ENCODE measurements around the gene SCAP. TPM values are rescaled to one million over a fixed set of nuclear protein-coding genes. Genes with fewer than 3 reads are reported as not detected.
A peak's percentile ranks its signal among the peaks of the same experiment; 100 is the strongest.

Gene SCAP
- polyA plus RNA-seq, 1 of the 3 experiments (the other 2 are of a cell fraction) = 28.0 TPM

- ChIA-PET CTCF (interaction anchor here (0.7 to 4.1 kb wide), 22 partner anchors 8 to 102 kb away, joined by 3 to 64 read pairs (median 3); no protein-coding TSS in a partner anchor), POLR2A (interaction anchor here (2.4 kb wide), 1 partner anchor 55 kb away, joined by 12 read pairs; no protein-coding TSS in a partner anchor)
- H2AFZ ChIP-seq (ENCODE audit: low read depth) = peak overlapping the region; percentile 94
- no peaks in the 10 kb centered on the region for H3K9me2 ChIP-seq
- WGBS (ENCODE audit: low lambda C conversion rate) = 51% methylated on average over 5 of the region's 5 CpGs
- H4K20me1 ChIP-seq (ENCODE audit: insufficient read depth) = peaks cover 15% of the 10 kb centered on the region
- peak overlapping the region; percentile 73 for H3K9ac ChIP-seq
- peaks cover 0 to 5% of the 10 kb centered on the region in 2 experiments; a peak in 1 of 4 replicates for H3K4me1 ChIP-seq (ENCODE audit: control insufficient read depth in 1 of 2, insufficient read depth in 2 of 2, low read depth in 1 of 2, low read length in 1 of 2)
- H3K4me3 ChIP-seq (ENCODE audit: low read depth in 2 of 2, low read length in 1 of 2) = peak overlapping the region; percentile 74 to 98
- no peaks in the 10 kb centered on the region for H3K27me3 ChIP-seq (ENCODE audit: insufficient read depth)
- H3K4me2 ChIP-seq = peak overlapping the region; percentile 77
- TF ChIP-seq GATA2 (CRISPR knock-in tag; IDR thresholded peaks at IDR 0.05) (no peak), RXRA (IDR thresholded peaks at IDR 0.05; ENCODE audit: borderline replicate concordance, low read depth) (no peak), POLR2AphosphoS5 (IDR thresholded peaks at IDR 0.05; ENCODE audit: low read depth, low read length) (no peak), ELF1 (IDR thresholded peaks at IDR 0.05) (no peak), FOSL2 (IDR thresholded peaks at IDR 0.05; ENCODE audit: borderline replicate concordance, low read depth) (no peak), USF1 (IDR thresholded peaks at IDR 0.05; ENCODE audit: borderline replicate concordance, low read depth) (no peak), IRF3 (IDR thresholded peaks at IDR 0.05; ENCODE audit: low read depth, low read length) (no peak), RFX5 (IDR thresholded peaks at IDR 0.05; ENCODE audit: low read length) (no peak), RCOR1 (IDR thresholded peaks at IDR 0.05; ENCODE audit: low read length) (no peak), FOXJ3 (CRISPR knock-in tag; IDR thresholded peaks at IDR 0.05) (no peak)
- H3K79me2 ChIP-seq (ENCODE audit: insufficient read depth) = peaks cover 42% of the 10 kb centered on the region
- H3K36me3 ChIP-seq (replicated peaks in 1 of 2; ENCODE audit: control insufficient read depth in 1 of 2, insufficient read depth in 2 of 2, low read length in 1 of 2) = no peaks in the 10 kb centered on the region
- H3K27ac ChIP-seq (ENCODE audit: low read depth in 2 of 2, low read length in 1 of 2) = peak overlapping the region; percentile 41 to 51; a peak in 3 of 4 replicates
- no peaks in the 10 kb centered on the region for H3F3A ChIP-seq (replicated peaks; ENCODE audit: insufficient read depth)
- no peaks in the 10 kb centered on the region for H3K9me3 ChIP-seq
- DNase-seq = no peak
Measured at GRCh38 chr3:47476330-47476626, 537 bp upstream of the SCAP start.

- H3F3A ChIP-seq (replicated peaks; ENCODE audit: insufficient read depth) = no peaks in the 10 kb centered on the region
Measured at GRCh38 chr3:47475029-47475569, 642 bp downstream of the SCAP start.

More at GRCh38 chr3:47475029-47475569, 642 bp downstream of the SCAP start:
- Histone ChIP-seq H3K36me3 (replicated peaks in 1 of 2; ENCODE audit: control insufficient read depth in 1 of 2, insufficient read depth in 2 of 2, low read length in 1 of 2) (no peaks in the 10 kb centered on the region), H3K9me3 (no peaks in the 10 kb centered on the region), H2AFZ (ENCODE audit: low read depth) (peak overlapping the region; percentile 63), H3K27me3 (ENCODE audit: insufficient read depth) (no peaks in the 10 kb centered on the region), H3K9ac (peak overlapping the region; percentile 73), H4K20me1 (ENCODE audit: insufficient read depth) (peaks cover 24% of the 10 kb centered on the region), H3K4me3 (ENCODE audit: low read depth in 2 of 2, low read length in 1 of 2) (peak overlapping the region; percentile 74 to 98), H3K4me1 (ENCODE audit: control insufficient read depth in 1 of 2, insufficient read depth in 2 of 2, low read depth in 1 of 2, low read length in 1 of 2) (peaks cover 0 to 5% of the 10 kb centered on the region in 2 experiments; a peak in 1 of 4 replicates), H3K27ac (ENCODE audit: low read depth in 2 of 2, low read length in 1 of 2) (peak overlapping the region; percentile 60 to 66), H3K9me2 (no peaks in the 10 kb centered on the region), H3K79me2 (ENCODE audit: insufficient read depth) (peaks cover 54% of the 10 kb centered on the region), H3K4me2 (peak overlapping the region; percentile 77)
- POLR2A ChIA-PET = interaction anchor here (2.4 kb wide), 1 partner anchor 54 kb away, joined by 12 read pairs; no protein-coding TSS in a partner anchor
- CTCF ChIA-PET = interaction anchor here (0.6 to 4.1 kb wide), 15 partner anchors 8 to 630 kb away, joined by 3 to 64 read pairs (median 4); no protein-coding TSS in a partner anchor
- peak; percentile 50 for DNase-seq
- TF ChIP-seq USF2 (IDR thresholded peaks at IDR 0.05; ENCODE audit: borderline replicate concordance, low read depth, low read length) (no peak), SIN3A (IDR thresholded peaks at IDR 0.05; ENCODE audit: borderline replicate concordance, low read depth, low read length) (peak; percentile 29; the same call in 1 of the 2 replicates)
- WGBS (ENCODE audit: low lambda C conversion rate) = 2% methylated on average over 18 of the region's 24 CpGs

Measured in SK-N-SH (cell line).